ACHN (cell line): ENCODE results near the gene RPH3AL.
"Not testable (repeated sequence)": the region's sequence is repeated elsewhere in the genome, so short reads cannot be mapped to it uniquely, and the experiment has no call there.

ENCODE experiments used
- DNase-seq: peaks from one replicate; pipeline ENCODE4 v3.0.0-alpha.2; 2015
- in situ Hi-C: cut with HindIII; loops from 2 replicates; pipeline ENCODE4 v1.10.0; 2017; ENCODE audit warnings: low sequenced_read_pairs, low pct_ligation_motif_present, low pct_unique_long_range_greater_than_20kb

Gene RPH3AL

DNA sequence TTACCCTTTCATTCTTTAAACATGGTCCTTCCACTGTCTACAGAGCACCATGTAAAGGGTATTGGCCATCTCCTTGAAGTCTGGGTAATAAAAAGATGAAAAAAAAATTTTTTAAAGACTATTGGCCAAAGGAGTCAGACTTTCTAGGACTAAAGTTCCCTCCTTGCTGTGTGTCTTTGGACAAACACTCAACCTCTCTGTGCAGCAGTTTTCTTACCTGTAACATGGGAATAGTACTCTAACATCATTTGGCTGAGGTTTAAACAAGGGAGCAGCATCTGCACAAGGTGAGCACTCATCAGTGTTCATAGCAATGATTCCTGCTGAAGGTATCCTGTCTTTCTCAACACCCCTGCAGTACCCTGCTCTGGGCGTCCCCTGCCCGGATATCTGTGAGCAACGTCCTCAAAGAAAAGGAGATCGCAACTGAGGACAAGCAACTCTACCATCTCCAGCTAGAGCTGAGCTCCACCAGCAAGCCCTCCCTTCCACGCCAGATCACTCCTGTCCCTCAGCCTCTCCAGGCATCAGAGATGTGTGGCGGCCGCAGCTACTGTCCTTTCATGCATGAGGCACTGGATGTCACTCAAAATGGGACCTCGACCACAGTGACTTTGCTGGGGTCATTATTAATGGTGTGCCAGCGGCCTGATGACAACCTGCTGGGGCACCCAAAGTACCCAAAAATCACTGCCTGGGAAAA, 29.5 kb upstream of the RPH3AL start:
- DNase-seq: no peak
- in situ Hi-C loops: no loop called here

DNA sequence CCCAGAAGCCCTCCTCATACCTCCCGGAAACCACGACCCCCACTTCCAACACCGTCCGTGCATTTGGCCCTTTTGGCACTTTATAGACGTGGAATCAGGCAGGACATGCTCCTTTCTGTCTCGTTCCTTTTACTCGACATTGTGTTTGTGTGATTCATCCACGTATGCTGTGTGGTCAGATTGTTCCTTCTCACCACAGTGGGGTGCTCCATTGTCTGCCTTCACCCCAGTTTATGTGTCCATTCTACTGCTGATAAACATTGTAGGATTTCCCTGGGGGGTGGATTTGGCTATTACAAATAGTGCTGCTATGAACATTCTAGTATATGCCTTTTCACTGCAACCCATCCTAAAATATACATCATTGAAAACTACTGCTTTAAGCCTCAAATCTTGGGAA, 28.9 kb upstream of the RPH3AL start:
- in situ Hi-C loops: no loop called here
- no peak for DNase-seq

DNA sequence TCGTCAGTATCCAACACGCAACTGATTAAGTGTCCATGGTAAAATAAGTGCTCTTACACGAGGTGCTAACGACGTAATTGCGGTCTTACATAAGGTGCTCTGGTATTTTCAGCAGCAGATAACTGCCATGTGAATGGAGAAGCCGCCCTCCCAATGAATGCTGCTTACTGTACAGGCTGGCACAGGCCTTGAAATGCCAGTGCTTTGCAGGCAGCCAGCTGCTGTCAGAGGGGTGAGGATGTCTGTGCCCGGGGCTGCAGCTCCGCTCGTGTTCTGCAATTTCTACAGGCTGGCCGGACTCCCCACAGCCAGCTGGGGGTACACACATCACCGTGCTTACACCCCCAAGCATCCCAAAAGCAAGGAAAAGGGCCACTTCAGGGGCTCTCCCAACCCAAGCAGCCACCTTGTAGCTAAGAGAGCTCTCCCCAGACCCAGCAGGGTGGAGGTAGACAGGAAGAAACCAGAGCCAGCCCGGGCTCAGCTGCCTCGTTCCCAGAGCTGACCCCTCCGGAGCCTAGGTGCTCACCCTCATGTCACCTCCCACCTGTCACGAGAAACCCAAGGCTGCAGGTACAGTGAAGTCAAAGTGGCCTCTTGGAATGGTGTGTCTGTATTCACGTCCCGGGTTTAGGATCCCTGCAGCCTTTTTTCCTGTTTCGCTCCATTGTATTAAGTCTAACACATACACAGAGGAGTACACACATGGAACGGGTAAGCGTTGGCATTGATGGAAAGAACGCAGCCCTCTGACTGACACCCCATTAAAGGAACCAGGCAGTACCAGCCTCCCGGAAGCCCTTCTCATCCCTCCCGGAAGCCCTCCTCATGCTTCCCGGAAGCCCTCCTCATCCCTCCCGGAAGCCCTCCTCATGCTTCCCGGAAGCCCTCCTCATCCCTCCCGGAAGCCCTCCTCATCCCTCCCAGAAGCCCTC, 27.2 kb upstream of the RPH3AL start:
- no peak for DNase-seq
- in situ Hi-C loops: no loop called here

DNA sequence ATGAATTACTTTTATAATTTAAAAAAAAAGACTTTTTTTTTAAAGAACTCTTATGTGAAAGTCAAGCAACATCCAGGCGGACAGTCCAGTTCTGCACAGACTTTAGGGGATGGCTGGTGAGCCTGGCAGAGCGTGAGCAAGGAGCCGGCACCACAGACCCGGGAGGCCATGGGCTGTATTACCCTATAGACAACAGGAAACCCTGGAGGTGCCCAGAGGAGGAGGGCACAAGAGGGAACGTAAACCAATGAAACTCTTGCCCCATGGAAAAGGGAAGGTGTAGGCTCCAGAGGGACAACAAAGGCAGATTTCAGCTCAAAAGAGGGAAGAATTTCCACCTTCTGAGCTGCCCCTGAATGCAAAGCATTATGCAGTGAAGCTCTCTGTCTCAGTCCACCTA, 25.5 kb upstream of the RPH3AL start:
- in situ Hi-C loops: no loop called here
- no peak for DNase-seq

DNA sequence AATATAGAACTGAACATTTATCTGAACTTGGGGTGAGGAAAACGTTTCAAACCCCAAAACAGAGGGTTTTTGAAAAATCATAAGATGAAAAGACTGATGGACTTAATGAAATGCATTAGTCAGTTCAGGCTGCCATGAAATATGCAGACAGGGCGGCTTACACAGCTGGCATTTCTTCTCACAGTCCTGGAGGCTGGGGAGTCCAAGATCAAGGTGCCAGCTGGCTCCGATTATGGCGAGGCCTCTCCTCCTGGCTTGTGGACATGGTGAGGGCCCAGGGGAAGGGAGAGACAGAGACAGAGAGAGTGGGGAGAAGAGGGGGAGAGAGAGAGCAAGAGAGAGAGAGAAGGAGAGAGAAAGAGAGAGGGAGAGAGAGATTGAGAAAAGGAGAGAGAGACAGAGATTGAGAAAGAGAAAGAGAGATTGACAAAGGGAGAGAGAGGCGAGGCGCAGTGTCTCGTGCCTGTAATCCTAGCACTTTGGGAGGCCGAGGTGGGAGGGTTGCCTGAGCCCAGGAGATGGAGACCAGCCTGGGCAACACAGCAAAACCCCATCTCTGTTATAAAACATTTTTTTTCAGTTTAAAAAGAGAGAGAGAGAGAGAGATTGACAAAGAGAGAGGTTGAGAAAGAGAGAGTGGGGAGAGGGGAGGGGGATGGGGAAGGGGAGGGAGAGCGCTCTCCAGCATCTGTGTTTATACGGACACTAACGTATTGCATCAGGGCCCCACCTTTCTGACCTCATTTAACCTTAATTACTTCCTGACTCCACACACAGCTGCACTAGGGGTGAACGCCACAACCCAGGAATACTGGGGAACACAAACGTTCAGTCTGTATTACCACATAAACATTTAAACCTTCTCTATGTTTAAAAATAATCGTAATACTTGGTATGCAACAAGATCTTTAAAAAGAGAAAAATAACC, 24.6 kb upstream of the RPH3AL start:
- no peak for DNase-seq
- in situ Hi-C loops: no loop called here

DNA sequence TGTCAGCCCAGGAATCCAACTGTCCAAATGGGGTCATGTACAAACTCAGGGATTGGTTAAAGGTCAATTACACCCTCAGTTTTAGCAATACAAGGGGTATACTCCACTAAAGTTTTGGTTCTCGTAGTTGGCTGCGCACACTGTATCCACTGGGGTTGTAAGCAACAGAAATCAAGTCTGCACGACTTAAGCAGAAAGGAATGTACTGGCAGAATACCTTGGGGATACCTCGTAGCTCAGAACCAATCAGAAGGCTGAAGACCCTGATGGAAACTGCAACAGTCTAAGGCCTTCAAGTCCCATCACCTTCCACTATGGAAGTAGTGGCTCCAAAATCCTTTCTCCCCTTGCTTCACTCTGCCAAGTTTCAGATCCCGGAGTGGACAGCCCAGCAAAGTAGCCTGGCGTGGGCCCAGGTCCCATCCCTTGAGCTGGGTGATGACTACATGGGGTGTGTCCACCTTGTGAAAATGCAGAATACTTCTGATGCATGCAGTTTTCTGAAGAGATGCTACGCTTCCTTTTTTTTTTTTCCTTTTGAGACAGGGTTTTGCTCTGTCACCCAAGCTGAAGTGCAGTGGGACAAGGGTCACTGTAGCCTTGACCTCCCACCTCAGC, 21.1 kb upstream of the RPH3AL start:
- in situ Hi-C loops: no loop called here
- DNase-seq: no peak

DNA sequence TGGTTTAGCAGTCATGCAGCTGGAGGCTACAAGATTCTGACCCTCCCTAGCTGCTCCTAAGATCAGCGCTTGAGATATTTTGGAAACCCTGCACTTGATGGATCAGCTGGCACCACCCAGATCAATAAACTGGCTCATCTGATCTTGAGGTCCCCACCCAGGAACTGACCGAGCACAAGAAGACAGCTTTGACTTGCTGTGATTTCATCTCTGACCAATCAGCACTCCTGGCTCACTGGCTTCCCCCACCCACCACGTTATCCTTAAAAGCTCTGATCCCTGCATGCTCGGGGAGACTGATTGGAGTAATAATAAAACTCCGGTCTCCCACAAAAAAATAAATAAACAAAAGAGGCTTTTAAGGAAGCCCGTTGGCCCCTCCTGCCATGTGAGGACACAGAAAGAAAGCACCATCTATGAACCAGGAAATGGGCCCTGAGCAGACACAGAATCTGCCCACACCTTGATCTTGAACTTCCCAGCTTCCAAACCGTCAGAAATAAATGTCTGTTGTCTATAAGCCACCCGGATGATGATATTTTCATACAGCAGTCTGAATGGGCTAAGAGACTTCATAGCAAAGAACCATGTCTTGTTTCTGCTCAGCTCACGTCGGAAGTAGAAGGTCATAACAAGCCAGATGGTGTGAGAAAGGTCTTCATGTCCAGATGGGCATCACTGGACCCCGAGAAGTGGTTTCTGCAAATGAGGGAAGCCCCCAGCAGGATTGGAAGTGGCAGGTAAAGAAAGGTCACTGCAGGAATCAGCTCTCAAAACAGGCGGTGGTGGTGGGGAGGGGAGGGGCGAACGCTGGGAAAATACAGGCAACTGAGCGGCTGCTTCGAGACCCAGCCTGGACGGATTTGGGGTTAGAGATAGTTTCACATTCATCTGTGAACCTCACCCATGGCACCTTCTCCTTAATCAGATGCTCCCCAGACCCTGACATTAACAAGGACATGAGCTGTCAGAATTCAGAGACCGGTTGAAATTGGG, 19.8 kb upstream of the RPH3AL start:
- DNase-seq: no peak
- in situ Hi-C loops: no loop called here

DNA sequence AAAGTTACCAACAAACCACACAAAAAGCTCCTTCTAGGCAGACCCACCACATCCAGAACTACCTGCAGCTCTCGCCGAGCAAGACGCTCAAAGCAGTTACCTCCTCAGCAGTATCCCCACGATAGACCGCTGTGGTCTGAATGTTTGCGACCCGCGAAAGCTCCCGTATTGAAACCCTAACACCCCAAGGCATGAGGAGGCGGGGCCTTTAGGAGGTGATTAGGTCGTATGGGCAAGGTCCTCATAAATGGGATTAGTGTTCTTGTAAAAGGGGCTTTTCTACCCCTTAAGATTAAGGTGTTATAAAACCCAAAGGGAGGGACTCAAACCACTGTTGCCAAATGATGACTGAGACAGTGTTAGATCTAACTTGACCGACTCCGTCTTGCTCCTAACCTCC, 19.0 kb upstream of the RPH3AL start:
- DNase-seq: no peak
- in situ Hi-C loops: no loop called here

DNA sequence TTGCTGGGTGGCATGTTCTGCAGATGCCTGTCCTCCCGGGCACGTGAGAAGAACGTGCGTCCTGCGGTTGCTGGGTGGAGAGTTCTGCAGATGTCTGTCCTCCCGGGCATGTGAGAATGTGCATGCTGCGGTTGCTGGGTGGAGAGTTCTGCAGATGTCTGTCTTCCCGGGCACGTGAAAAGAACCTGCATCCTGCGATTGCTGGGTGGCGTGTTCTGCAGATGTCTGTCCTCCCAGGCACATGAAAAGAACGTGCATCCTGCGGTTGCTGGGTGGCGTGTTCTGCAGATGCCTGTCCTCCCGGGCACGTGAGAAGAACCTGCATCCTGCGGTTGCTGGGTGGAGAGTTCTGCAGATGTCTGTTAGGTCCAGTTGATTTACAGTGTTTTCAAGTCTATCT, 15.0 kb upstream of the RPH3AL start:
- in situ Hi-C loops: not testable (repeated sequence)

DNA sequence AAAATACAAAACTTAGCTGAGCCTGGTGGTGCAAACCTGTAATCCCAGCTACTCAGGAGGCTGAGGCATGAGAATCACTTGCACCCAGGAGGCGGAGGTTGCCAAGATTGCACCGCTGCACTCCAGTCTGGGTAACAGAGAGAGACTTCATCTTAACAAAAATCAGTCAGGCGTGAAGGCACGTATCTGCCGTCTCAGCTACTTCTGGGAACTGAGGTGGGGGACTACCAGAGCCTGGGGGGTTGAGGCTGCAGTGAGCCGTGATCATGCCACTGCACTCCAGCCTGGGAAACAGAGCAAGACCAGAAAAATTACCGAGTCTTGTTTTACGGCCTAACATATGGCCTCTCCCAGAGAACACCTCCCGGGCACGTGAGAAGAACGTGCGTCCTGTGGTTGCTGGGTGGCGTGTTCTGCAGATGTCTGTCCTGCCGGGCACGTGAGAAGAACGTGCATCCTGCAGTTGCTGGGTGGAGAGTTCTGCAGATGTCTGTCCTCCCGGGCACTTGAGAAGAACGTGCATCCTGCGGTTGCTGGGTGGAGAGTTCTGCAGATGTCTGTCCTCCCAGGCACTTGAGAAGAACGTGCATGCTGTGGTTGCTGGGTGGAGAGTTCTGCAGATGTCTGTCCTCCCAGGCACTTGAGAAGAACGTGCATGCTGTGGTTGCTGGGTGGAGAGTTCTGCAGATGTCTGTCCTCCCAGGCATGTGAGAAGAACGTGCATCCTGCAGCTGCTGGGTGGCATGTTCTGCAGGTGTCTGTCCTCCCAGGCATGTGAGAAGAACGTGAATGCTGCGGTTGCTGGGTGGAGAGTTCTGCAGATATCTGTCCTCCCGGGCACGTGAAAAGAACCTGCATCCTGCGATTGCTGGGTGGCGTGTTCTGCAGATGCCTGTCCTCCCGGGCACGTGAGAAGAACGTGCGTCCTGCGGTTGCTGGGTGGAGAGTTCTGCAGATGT, 14.3 kb upstream of the RPH3AL start:
- DNase-seq, in situ Hi-C loops: not testable (repeated sequence)

More for the DNA sequence above, 15.0 kb upstream of the RPH3AL start:
- DNase-seq: not testable (repeated sequence)

DNA sequence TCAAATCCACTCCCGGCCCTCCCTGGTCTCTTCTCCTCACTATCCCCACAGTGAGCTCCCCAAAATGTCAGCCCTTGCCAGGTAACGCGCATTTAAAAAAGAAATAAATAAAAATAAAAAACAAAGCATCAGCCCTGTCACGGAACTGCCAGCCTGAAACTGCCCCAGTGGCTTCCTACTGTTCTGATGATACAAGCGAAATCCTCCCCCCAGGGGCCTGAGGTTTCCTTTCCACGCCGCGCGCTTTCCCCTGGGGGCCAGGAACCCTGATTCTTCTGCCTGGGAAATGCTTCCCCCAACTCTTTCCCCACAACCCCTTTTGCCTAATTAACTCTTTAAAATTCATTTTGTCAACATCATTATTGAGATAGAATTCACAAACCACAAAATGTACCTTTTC, 12.2 kb upstream of the RPH3AL start:
- in situ Hi-C loops: no loop called here
- DNase-seq: no peak

DNA sequence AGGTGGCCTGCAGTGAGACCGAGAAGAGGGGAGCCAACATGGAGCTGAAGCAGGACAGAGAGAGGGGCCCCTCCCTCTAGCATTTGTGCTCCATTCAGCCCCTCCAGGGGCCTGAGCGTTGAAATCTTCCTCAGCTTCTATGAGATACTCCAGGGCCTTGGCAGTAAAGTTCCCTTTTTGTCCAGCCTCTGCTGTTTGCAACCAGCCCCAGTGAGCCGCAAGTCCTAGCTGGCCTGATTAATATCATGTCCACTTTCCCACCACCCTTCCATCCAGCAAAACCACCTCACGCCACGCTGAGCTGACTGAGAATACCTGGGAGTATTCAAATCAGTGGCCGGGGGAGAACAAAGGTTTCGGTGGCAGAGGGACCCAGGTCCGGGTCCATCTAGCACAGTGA, 11.7 kb upstream of the RPH3AL start:
- no peak for DNase-seq
- in situ Hi-C loops: no loop called here

DNA sequence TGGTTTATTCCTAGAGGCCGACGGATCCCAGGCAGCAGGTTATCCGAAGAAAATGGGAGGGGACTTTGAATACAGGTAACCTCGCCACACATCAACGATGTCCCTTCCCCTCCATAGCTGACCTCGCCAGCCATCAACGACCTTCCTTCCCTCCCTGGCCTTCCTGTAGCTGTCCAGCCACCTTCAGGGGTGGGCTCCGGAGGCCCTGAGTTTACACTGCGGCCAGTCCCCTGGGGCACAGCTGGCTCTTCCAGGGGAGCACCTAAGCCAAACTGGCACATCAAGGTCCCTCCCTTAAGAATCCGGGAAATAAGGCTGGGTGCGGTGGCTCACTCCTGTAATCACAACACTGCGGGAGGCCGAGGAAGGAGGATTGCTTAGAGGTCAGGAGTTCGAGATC, 10.1 kb upstream of the RPH3AL start:
- DNase-seq: no peak
- in situ Hi-C loops: no loop called here

DNA sequence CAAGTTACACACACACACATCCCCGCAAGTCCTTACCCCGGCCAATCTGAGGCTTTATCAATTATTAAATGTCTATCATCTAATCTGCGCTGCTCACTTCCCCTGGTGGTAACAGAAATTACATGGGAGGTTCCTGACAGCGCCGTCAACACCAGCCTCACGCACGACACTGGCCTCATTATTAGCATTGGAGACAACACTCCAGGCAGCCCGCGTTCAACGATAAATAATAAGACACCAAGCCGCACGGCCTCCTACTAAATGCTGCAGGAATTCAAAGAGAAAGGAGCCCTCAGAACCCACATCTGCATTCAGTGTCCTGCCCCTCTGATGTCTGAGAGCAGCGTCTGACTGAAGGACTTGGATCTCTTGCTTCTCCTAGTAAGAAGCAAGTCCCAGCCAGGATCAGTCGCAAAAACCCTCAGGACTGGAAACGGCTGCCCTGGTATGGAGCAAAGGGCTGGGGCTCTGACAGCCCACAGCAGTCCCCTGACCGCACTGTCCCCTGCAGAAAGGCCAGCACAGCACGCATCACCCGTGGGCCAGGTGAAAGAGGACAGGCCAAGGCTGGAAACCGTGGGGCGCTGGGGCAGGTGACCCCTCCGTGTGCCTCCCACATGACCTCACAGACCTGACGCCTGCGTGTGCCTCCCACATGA, 7.6 kb upstream of the RPH3AL start:
- in situ Hi-C loops: no loop called here

DNA sequence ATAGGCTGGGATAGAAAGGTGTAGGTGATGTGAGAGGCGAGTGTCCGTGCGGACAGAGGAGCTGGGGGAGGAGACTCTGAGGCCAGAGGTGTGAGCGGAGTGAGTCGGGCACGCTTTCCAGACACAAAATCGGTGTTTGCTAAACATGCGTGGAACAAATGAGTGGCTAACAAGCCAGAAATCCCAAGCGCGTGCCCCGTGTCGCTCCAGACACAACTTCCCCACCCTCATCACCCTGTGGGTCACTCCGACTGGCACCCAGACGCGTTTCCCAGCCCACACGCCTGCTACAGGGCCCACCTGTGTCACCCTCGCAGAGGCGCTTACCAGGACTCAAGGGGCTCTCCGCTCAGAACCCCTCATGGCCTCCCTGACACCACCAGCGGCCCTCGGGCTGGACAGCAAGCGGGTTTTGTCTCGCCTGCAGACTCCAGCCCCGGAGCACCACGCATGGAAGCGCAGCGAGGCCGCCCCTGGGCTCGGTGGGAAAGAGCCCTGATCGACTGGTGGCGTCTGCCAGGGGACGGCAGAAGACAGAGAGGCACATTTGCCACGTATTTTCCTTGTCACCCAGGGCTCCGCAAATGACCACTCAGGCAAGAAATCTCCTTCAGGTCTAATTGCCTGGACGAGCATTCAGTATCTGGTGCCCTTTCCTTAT, 6.0 kb upstream of the RPH3AL start:
- DNase-seq: no peak
- in situ Hi-C loops: no loop called here

More for the DNA sequence above, 7.6 kb upstream of the RPH3AL start:
- DNase-seq: no peak
